ENCODE results near the gene CORO2A. TPM values are rescaled to one million over a fixed set of nuclear protein-coding genes. Genes with fewer than 3 reads are reported as not detected.

CORO2A gene
- total and polyA plus RNA-seq, 2 of the 8 experiments (the other 6 are each of a cell fraction or from before 2014, with no cell fraction given), result 13.7 to 27.9 TPM

DNA sequence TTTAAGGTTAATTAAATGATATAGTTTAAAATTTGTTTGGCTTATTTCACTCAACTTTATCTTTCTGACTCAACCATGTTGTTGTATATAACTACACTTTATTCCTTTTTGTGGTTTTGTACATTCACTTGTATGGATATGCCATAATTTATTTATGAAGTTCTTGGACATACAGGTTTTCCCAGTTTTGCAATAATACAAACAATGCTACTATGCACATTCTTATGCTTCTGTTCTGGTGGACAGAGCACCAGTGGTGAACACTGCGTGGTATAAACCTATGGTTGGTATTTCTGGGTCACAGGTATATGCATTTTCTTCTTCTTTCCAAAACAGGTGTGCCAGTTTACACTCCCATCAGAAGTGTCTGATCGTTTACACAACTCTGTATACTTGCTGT, 37.8 kb downstream of the CORO2A start:
- H3K23ac ChIP-seq (ENCODE audit: insufficient read length), result no peak overlapping the region
- H3K18ac ChIP-seq (ENCODE audit: extremely low read depth, low read length), result no peak overlapping the region
- no peaks in the 10 kb centered on the region for H3K9me3 ChIP-seq (ENCODE audit: insufficient read depth in 2 of 2, low read depth in 1 of 2, low read length in 1 of 2)
- 0 out of 2 replicates have a peak overlapping the region, but pooled peaks have one; percentile 35 for H2BK20ac ChIP-seq (ENCODE audit: low read length)
- H3K14ac ChIP-seq (ENCODE audit: insufficient read length), result no peak overlapping the region
- no peaks in the 10 kb centered on the region for H3K23me2 ChIP-seq (ENCODE audit: low read depth, low read length)
- H4K20me1 ChIP-seq (replicated peaks in 1 of 2; ENCODE audit: control insufficient read depth in 1 of 2, insufficient read depth in 2 of 2, low read length in 2 of 2), result peaks cover 2 to 5% of the 10 kb centered on the region in 2 experiments
- peaks cover 0 to 2% (median 0%) of the 10 kb centered on the region in 4 experiments; a peak in 1 of 7 replicates for H3K27me3 ChIP-seq (replicated peaks in 1 of 4; ENCODE audit: control insufficient read depth in 3 of 4, extremely low read depth in 1 of 4, insufficient read depth in 3 of 4, low read length in 3 of 4)
- no peak for DNase-seq (ENCODE audit: low read depth in 1 of 2, low spot score in 2 of 2)
- POLR2A ChIA-PET (ENCODE audit: partially characterized antibody), result no interaction called here
- no peak overlapping the region for H3K56ac ChIP-seq (replicated peaks; ENCODE audit: insufficient read length, low read depth, low read length)
- H3K4me3 ChIP-seq (ENCODE audit: extremely low read depth in 1 of 4, insufficient read depth in 2 of 4, low read depth in 3 of 4, low read length in 4 of 4), result no peak overlapping the region
- H2BK120ac ChIP-seq (replicated peaks; ENCODE audit: low read depth, low read length), result no peak overlapping the region
- no peak overlapping the region for H4K91ac ChIP-seq (replicated peaks; ENCODE audit: insufficient read length, low read length)
- H2BK5ac ChIP-seq (ENCODE audit: low read depth, low read length), result no peak overlapping the region
- CTCF ChIA-PET (ENCODE audit: partially characterized antibody), result no interaction called here
- H2BK15ac ChIP-seq (ENCODE audit: low read length), result no peak overlapping the region
- H3K9ac ChIP-seq (replicated peaks in 1 of 4; ENCODE audit: extremely low read depth in 1 of 4, low read depth in 3 of 4, low read length in 3 of 4), result no peak overlapping the region
- no peak overlapping the region for H2BK12ac ChIP-seq (ENCODE audit: low read depth, low read length)
- FAIRE-seq, result no peak
- H3K79me2 ChIP-seq (ENCODE audit: control insufficient read depth in 1 of 2, insufficient read depth in 2 of 2, low read length in 2 of 2), result no peaks in the 10 kb centered on the region
- no peak overlapping the region for H2AK5ac ChIP-seq (ENCODE audit: low read depth, low read length)
- no peak overlapping the region for H3K4me2 ChIP-seq (ENCODE audit: insufficient read depth in 1 of 2, low read depth in 2 of 2, low read length in 2 of 2)
- no peak for TF ChIP-seq TAF1 (IDR thresholded peaks at IDR 0.05; ENCODE audit: low read depth, low read length)
- no peak for TF ChIP-seq ZNF274 (IDR thresholded peaks at IDR 0.05; ENCODE audit: borderline replicate concordance, extremely low read depth, low read length)
- no peak for TF ChIP-seq RAD21 (IDR thresholded peaks at IDR 0.05 in 1 of 2, conservative IDR thresholded peaks at IDR 0.05 in 1 of 2; ENCODE audit: low read depth in 2 of 2, low read length in 2 of 2)
- no peak for TF ChIP-seq NRF1 (IDR thresholded peaks at IDR 0.05; ENCODE audit: low read depth, low read length)
- no peak for TF ChIP-seq CBX8 (IDR thresholded peaks at IDR 0.05; ENCODE audit: borderline replicate concordance, low read depth, low read length)
- TF ChIP-seq, protein P1, sequence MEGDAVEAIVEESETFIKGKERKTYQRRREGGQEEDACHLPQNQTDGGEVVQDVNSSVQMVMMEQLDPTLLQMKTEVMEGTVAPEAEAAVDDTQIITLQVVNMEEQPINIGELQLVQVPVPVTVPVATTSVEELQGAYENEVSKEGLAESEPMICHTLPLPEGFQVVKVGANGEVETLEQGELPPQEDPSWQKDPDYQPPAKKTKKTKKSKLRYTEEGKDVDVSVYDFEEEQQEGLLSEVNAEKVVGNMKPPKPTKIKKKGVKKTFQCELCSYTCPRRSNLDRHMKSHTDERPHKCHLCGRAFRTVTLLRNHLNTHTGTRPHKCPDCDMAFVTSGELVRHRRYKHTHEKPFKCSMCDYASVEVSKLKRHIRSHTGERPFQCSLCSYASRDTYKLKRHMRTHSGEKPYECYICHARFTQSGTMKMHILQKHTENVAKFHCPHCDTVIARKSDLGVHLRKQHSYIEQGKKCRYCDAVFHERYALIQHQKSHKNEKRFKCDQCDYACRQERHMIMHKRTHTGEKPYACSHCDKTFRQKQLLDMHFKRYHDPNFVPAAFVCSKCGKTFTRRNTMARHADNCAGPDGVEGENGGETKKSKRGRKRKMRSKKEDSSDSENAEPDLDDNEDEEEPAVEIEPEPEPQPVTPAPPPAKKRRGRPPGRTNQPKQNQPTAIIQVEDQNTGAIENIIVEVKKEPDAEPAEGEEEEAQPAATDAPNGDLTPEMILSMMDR (IDR thresholded peaks at IDR 0.05; ENCODE audit: control extremely low read depth in 1 of 3, insufficient read depth in 1 of 3, low read depth in 1 of 3, low read length in 3 of 3), result no peak
- no peak for TF ChIP-seq POU5F1 (IDR thresholded peaks at IDR 0.05; ENCODE audit: low read depth, low read length)
- TF ChIP-seq YY1 (IDR thresholded peaks at IDR 0.05; ENCODE audit: low read depth, low read length), result no peak
- no peak overlapping the region for H3K27ac ChIP-seq (ENCODE audit: low read depth, low read length)
- H3K4me1 ChIP-seq (replicated peaks in 1 of 4; ENCODE audit: control insufficient read depth in 3 of 4, insufficient read depth in 4 of 4, low read length in 3 of 4), result no peaks in the 10 kb centered on the region
- no peak overlapping the region for H4K8ac ChIP-seq (ENCODE audit: extremely low read depth, insufficient read depth, low read length)
- H3K79me1 ChIP-seq (ENCODE audit: low read depth, low read length), result peaks cover 2% of the 10 kb centered on the region
- H3K4ac ChIP-seq (replicated peaks; ENCODE audit: insufficient read length, low read depth, low read length), result no peak overlapping the region
- H4K5ac ChIP-seq (ENCODE audit: insufficient read length, low read depth, low read length), result no peak overlapping the region
- H2AFZ ChIP-seq (ENCODE audit: low read length), result no peak overlapping the region
- H3K36me3 ChIP-seq (ENCODE audit: control insufficient read depth in 2 of 4, insufficient read depth in 4 of 4, low read length in 3 of 4), result peaks cover 0 to 4% (median 0%) of the 10 kb centered on the region in 4 experiments; a peak in 2 of 8 replicates
- 95% methylated on average over 2 of the region's 2 CpGs; no CpG with 5 or more reads in 1 of the 2 experiments for whole genome bisulfite sequencing, 2 experiments (ENCODE audit: extremely low coverage in 1 of 2, insufficient coverage in 1 of 2, insufficient read length in 1 of 2, insufficient replicate concordance in 2 of 2, low coverage in 1 of 2, low lambda C conversion rate in 2 of 2, missing lambda C conversion rate in 1 of 2)
